Mesenchymal stem cell (in vitro differentiated cells and primary cell): Measurements from ENCODE around the gene CYTH3.

Source experiments
- DNase-seq: peaks from one replicate; pipeline ENCODE4 v3.0.0-alpha.2; 2013
- H2AFZ ChIP-seq: one replicate; pipeline ENCODE4 v1.6.1; 2013; ENCODE audit warnings: low read depth, mild to moderate bottlenecking, control low read depth, inconsistent platforms, low read length, moderate library complexity
- H2AK5ac ChIP-seq: 2 replicates; pipeline ENCODE4 v1.6.1; 2013; ENCODE audit warnings: low read length, moderate library complexity, mild to moderate bottlenecking, inconsistent platforms; ENCODE audit not compliant: severe bottlenecking
- H2BK120ac ChIP-seq: one replicate; pipeline ENCODE4 v1.6.1; 2013; ENCODE audit warnings: low read depth, mild to moderate bottlenecking, inconsistent platforms, low read length, moderate library complexity
- H2BK12ac ChIP-seq, 2 experiments: one replicate each; pipeline ENCODE4 v1.6.1; 2013; ENCODE audit warnings: inconsistent platforms in 2 of 2, low read length in 2 of 2, mild to moderate bottlenecking in 2 of 2, moderate library complexity in 2 of 2, control low read depth in 1 of 2
- H2BK15ac ChIP-seq: one replicate; pipeline ENCODE4 v1.6.1; 2013; ENCODE audit warnings: mild to moderate bottlenecking, low read depth, inconsistent platforms; ENCODE audit not compliant: poor library complexity, severe bottlenecking
- H2BK5ac ChIP-seq: 2 replicates; pipeline ENCODE4 v1.6.1; 2013; ENCODE audit warnings: low read depth, mild to moderate bottlenecking, low read length, control low read depth, inconsistent platforms; ENCODE audit not compliant: poor library complexity, severe bottlenecking
- H3K14ac ChIP-seq, 2 experiments: one replicate each; pipeline ENCODE4 v1.6.1; 2013; ENCODE audit warnings: inconsistent platforms in 2 of 2, low read length in 2 of 2, control low read depth in 1 of 2, mild to moderate bottlenecking in 1 of 2, moderate library complexity in 1 of 2
- H3K18ac ChIP-seq, 2 experiments: one replicate each; pipeline ENCODE4 v1.6.1; 2013; ENCODE audit warnings: inconsistent platforms in 2 of 2, low read length in 2 of 2, control low read depth in 1 of 2, low read depth in 1 of 2, mild to moderate bottlenecking in 1 of 2
- H3K23ac ChIP-seq, 2 experiments: one replicate each; pipeline ENCODE4 v1.6.1; 2013; ENCODE audit warnings: inconsistent platforms in 2 of 2, low read length in 2 of 2, mild to moderate bottlenecking in 2 of 2, moderate library complexity in 2 of 2, control low read depth in 1 of 2
- H3K27ac ChIP-seq: 2 replicates; pipeline ENCODE4 v1.5.1; 2013; ENCODE audit warnings: mild to moderate bottlenecking, moderate library complexity, low read length, control low read depth, inconsistent platforms; ENCODE audit not compliant: poor library complexity, severe bottlenecking
- H3K27me3 ChIP-seq, 2 experiments: 2 replicates each; pipeline versions ENCODE4 v1.6.1 to v1.7.0; 2013; ENCODE audit warnings: low read length in 2 of 2, mild to moderate bottlenecking in 2 of 2, moderate library complexity in 2 of 2, control low read depth in 1 of 2, inconsistent platforms in 1 of 2; ENCODE audit not compliant: control insufficient read depth in 1 of 2, insufficient read depth in 1 of 2
- H3K36me3 ChIP-seq, 2 experiments: 2 replicates each; pipeline versions ENCODE4 v1.6.1 to v1.7.0; 2013; ENCODE audit warnings: low read length in 2 of 2, control low read depth in 1 of 2, inconsistent platforms in 1 of 2, low read depth in 1 of 2, mild to moderate bottlenecking in 1 of 2; ENCODE audit not compliant: insufficient read depth in 2 of 2, control insufficient read depth in 1 of 2
- H3K4ac ChIP-seq, 2 experiments: one replicate each; pipeline ENCODE4 v1.6.1; 2013; ENCODE audit warnings: inconsistent platforms in 2 of 2, low read length in 2 of 2, mild to moderate bottlenecking in 2 of 2, moderate library complexity in 2 of 2, control low read depth in 1 of 2, low read depth in 1 of 2
- H3K4me1 ChIP-seq: 2 replicates; pipeline ENCODE4 v1.6.1; 2013; ENCODE audit warnings: low read depth, low read length, control low read depth; ENCODE audit not compliant: control insufficient read depth, insufficient read depth
- H3K4me2 ChIP-seq: 2 replicates; pipeline ENCODE4 v1.6.1; 2013; ENCODE audit warnings: low read length, mild to moderate bottlenecking, inconsistent platforms; ENCODE audit not compliant: poor library complexity, severe bottlenecking
- H3K4me3 ChIP-seq, 2 experiments: 2 replicates each; pipeline versions ENCODE4 v1.5.1 to v1.7.0; 2013; ENCODE audit warnings: low read length in 2 of 2, mild to moderate bottlenecking in 2 of 2, control low read depth in 1 of 2, low read depth in 1 of 2; ENCODE audit not compliant: insufficient read depth in 1 of 2
- H3K79me1 ChIP-seq: replicated peaks from 2 replicates; pipeline ENCODE4 v1.6.1; 2013; ENCODE audit warnings: mild to moderate bottlenecking, control low read depth, low read length, inconsistent platforms; ENCODE audit not compliant: poor library complexity, severe bottlenecking
- H3K9ac ChIP-seq: 2 replicates; pipeline ENCODE4 v1.7.0; 2013; ENCODE audit warnings: mild to moderate bottlenecking, low read length, moderate library complexity
- H3K9me3 ChIP-seq: 2 replicates; pipeline ENCODE4 v1.7.0; 2013; ENCODE audit warnings: mild to moderate bottlenecking, low read length; ENCODE audit not compliant: control insufficient read depth
- H4K8ac ChIP-seq: one replicate; pipeline ENCODE4 v1.6.1; 2013; ENCODE audit warnings: inconsistent platforms, mild to moderate bottlenecking, low read length, moderate library complexity
- H4K91ac ChIP-seq: one replicate; pipeline ENCODE4 v1.6.1; 2013; ENCODE audit warnings: mild to moderate bottlenecking, low read length, inconsistent platforms
- WGBS: methylation state at CpG from one replicate; pipeline ENCODE4 v1.1.7; 2013; ENCODE audit warnings: mixed read lengths; 5-methylcytosine and 5-hydroxymethylcytosine counted together

Gene CYTH3

DNA sequence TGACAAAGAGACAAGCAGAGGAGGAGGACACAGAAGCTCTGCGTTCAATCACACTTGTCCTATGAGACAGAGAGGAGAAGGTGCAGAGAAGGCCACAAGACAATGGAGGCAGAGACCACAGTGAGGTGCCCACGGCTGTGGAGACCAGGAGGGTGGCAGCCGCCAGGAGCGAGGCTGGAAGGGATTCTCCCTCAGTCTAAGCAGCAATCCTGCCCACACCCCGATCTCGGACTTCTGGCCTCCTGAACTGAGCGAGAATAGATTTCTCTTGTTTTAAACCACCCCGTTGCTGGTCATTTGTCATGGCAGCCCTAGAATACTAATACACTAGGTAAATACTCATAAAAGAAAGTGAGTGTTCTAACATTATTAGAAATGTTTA, 92.1 kb downstream of the CYTH3 start:
- H2BK12ac ChIP-seq, result no peak overlapping the region
- H3K4me1 ChIP-seq, result peaks cover 2% of the 10 kb centered on the region
- H3K23ac ChIP-seq, result no peak overlapping the region
- H2BK15ac ChIP-seq, result no peak overlapping the region
- H4K91ac ChIP-seq, result no peak overlapping the region
- H3K9ac ChIP-seq, result no peak overlapping the region
- no peak overlapping the region for H3K18ac ChIP-seq
- WGBS, result 94% methylated on average over 4 of the region's 8 CpGs
- no peaks in the 10 kb centered on the region for H3K27me3 ChIP-seq
- peaks cover 21 to 32% of the 10 kb centered on the region in 2 experiments for H3K36me3 ChIP-seq
- no peak overlapping the region for H2AFZ ChIP-seq
- no peak overlapping the region for H3K4ac ChIP-seq
- DNase-seq, result no peak
- H4K8ac ChIP-seq, result no peak overlapping the region
- H3K4me3 ChIP-seq, result no peak overlapping the region
- no peak overlapping the region for H2BK120ac ChIP-seq
- H2AK5ac ChIP-seq, result no peak overlapping the region
- peaks cover 6% of the 10 kb centered on the region for H3K79me1 ChIP-seq
- no peak overlapping the region for H2BK5ac ChIP-seq
- H3K9me3 ChIP-seq, result no peaks in the 10 kb centered on the region
- H3K27ac ChIP-seq, result no peak overlapping the region
- H3K14ac ChIP-seq, result no peak overlapping the region
- no peak overlapping the region for H3K4me2 ChIP-seq

DNA sequence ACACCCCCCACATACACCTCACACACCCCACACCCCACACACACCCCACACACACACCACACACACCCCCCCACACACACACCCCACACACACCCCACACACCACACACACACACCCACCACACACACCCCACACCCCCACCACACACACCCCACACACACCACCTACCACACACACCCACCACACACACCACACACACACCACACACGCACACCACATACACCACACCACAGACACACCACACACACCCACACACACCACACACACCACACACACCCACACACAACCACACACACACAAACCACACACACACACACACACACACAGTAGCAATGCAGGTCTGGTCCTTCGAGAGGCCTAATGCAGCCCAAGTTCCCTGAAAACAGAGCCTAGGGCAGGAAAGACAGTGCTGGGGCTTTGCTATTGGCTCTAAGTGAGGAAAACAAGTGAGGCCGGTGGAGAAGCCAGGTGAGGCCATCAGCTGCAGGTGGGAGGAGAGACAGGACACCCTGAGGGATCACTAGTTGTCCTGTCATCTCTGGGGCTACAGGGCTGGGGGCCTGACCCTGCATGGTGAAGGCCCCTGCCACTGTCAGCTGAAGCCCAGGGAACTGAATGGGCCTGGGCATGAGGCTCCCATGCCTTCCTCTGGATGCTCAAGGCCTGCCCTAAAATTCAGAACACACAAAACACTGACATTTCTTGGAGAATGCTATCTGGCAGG, 92.6 kb downstream of the CYTH3 start:
- peak overlapping the region in 1 of 2 experiments; percentile 59 for H3K23ac ChIP-seq
- no peak overlapping the region for H3K4me3 ChIP-seq
- H3K4me1 ChIP-seq, result peaks cover 2% of the 10 kb centered on the region
- 92% methylated on average over 3 of the region's 3 CpGs for WGBS
- peak overlapping the region in 1 of 2 experiments; percentile 34 for H2BK12ac ChIP-seq
- peaks cover 21 to 35% of the 10 kb centered on the region in 2 experiments for H3K36me3 ChIP-seq
- no peak overlapping the region for H3K27ac ChIP-seq
- H4K8ac ChIP-seq, result no peak overlapping the region
- H2BK5ac ChIP-seq, result no peak overlapping the region
- no peak overlapping the region for H2AFZ ChIP-seq
- H3K14ac ChIP-seq, result peak overlapping the region in 1 of 2 experiments; percentile 77
- no peak overlapping the region for H2AK5ac ChIP-seq
- H3K4ac ChIP-seq, result no peak overlapping the region
- no peak overlapping the region for H3K4me2 ChIP-seq
- no peak overlapping the region for H2BK120ac ChIP-seq
- H3K27me3 ChIP-seq, result no peaks in the 10 kb centered on the region
- no peaks in the 10 kb centered on the region for H3K9me3 ChIP-seq
- H3K18ac ChIP-seq, result peak overlapping the region in 1 of 2 experiments; percentile 74
- DNase-seq, result no peak
- no peak overlapping the region for H2BK15ac ChIP-seq
- H3K9ac ChIP-seq, result no peak overlapping the region
- no peak overlapping the region for H4K91ac ChIP-seq
- peaks cover 6% of the 10 kb centered on the region for H3K79me1 ChIP-seq

DNA sequence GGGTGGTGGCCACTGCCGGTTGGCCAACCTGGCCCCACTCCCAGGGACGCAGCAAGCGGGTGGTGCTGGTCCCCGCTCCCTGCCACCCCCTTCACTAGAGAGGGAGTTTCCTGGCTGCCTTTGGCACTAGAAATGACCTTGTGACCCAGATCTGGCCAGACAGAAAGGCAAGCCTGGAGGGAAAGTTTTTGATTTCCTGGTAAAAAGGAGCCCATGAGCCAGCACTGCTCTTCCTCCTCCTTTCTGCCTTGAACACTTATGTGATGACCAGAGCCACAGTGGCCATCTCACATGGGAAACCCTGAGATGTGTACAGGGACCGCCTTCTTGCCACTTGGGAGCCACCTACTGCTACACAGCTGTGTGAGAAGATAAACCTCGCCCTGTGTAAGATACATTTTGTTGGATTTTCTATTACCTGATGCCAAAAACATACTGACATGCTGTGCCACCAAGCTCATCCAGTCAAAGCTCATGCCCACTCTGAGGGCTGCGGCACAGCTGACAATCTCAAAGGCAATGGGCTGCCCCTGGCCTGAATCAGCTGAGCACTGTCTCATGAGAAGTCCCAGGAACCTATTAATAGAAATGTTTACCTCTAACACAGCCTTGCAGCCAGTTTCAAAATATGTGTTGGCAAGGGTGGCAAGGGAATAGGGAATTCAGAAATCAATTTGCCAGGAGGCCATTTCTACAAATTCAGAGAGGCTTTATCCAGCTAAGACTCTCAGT, 94.0 kb downstream of the CYTH3 start:
- no peaks in the 10 kb centered on the region for H3K27me3 ChIP-seq
- H4K91ac ChIP-seq, result no peak overlapping the region
- H2AFZ ChIP-seq, result no peak overlapping the region
- H3K36me3 ChIP-seq, result peaks cover 19 to 36% of the 10 kb centered on the region in 2 experiments
- H3K23ac ChIP-seq, result no peak overlapping the region
- H3K4me2 ChIP-seq, result no peak overlapping the region
- 95% methylated on average over 7 of the region's 7 CpGs for WGBS
- no peak overlapping the region for H2BK120ac ChIP-seq
- DNase-seq, result peak; percentile 26
- peaks cover 2% of the 10 kb centered on the region for H3K4me1 ChIP-seq
- H3K79me1 ChIP-seq, result peaks cover 6% of the 10 kb centered on the region
- no peak overlapping the region for H2AK5ac ChIP-seq
- peak overlapping the region; percentile 33 for H3K9ac ChIP-seq
- H3K9me3 ChIP-seq, result no peaks in the 10 kb centered on the region
- no peak overlapping the region for H3K27ac ChIP-seq
- no peak overlapping the region for H3K4ac ChIP-seq
- peak overlapping the region in 1 of 2 experiments; percentile 62 for H3K14ac ChIP-seq
- H3K18ac ChIP-seq, result peak overlapping the region; percentile 13 to 28
- H2BK5ac ChIP-seq, result no peak overlapping the region
- peak overlapping the region; percentile 45 for H4K8ac ChIP-seq
- H2BK12ac ChIP-seq, result peak overlapping the region in 1 of 2 experiments; percentile 21
- no peak overlapping the region for H3K4me3 ChIP-seq
- H2BK15ac ChIP-seq, result peak overlapping the region; percentile 65

DNA sequence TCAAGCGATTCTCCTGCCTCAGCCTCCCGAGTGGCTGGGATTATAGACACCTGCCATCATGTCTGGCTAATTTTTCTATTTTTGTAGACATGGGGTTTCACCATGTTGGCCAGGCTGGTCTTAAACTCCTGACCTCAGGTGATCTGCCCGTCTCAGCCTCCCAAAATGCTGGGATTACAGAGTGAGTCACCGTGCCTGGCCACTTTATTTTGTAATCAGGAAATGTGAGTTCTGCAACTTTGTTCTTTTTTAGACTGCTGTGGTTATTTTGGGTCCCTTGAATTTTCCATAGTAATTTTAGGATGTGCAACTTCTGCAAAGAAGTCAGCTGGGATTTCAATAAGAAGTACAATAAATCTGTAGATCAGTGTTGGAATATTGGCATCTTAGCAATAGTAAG, 96.8 kb downstream of the CYTH3 start:
- Histone ChIP-seq H3K9ac (no peak overlapping the region), H3K4me1 (peaks cover 6% of the 10 kb centered on the region), H3K36me3 (peaks cover 42 to 44% of the 10 kb centered on the region in 2 experiments), H2BK120ac (no peak overlapping the region), H3K79me1 (peaks cover 4% of the 10 kb centered on the region), H3K4me2 (no peak overlapping the region), H2BK5ac (no peak overlapping the region), H3K18ac (no peak overlapping the region), H3K4ac (no peak overlapping the region), H3K4me3 (no peak overlapping the region), H2BK15ac (no peak overlapping the region), H2AFZ (no peak overlapping the region), H3K27ac (no peak overlapping the region), H2BK12ac (no peak overlapping the region), H4K91ac (no peak overlapping the region), H3K27me3 (no peaks in the 10 kb centered on the region), H3K14ac (no peak overlapping the region), H4K8ac (no peak overlapping the region), H3K23ac (no peak overlapping the region), H3K9me3 (no peaks in the 10 kb centered on the region), H2AK5ac (no peak overlapping the region)
- 57% methylated on average over 4 of the region's 4 CpGs for WGBS
- peak; percentile 59 for DNase-seq
